ENCODE results near the gene ANKLE1.

The ANKLE1 gene

GRCh38 chr19:17332360-17332676, 50.6 kb downstream of the ANKLE1 start:
- Histone ChIP-seq H3K9me3 (ENCODE audit: low read length) (no peaks in the 10 kb centered on the region), H3K27me3 (ENCODE audit: insufficient read depth, low read length) (no peaks in the 10 kb centered on the region; the same call in 1 of the 2 replicates), H3K79me2 (ENCODE audit: insufficient read depth, low read length) (no peaks in the 10 kb centered on the region), H4K20me1 (ENCODE audit: insufficient read depth, low read length) (no peaks in the 10 kb centered on the region), H3K4me1 (ENCODE audit: insufficient read depth, low read length, severe bottlenecking) (peaks cover 23% of the 10 kb centered on the region), H3K4me2 (ENCODE audit: low read length) (no peak overlapping the region), H3K4me3 (ENCODE audit: low read depth, low read length, poor library complexity, severe bottlenecking) (no peak overlapping the region), H3K36me3 (ENCODE audit: insufficient read depth, low read length) (peaks cover 5% of the 10 kb centered on the region; the same call in 1 of the 2 replicates), H3F3A (ENCODE audit: insufficient read depth, low read length) (no peaks in the 10 kb centered on the region), H3K9ac (ENCODE audit: low read length) (no peak overlapping the region), H2AFZ (ENCODE audit: low read length) (no peak overlapping the region), H3K9me2 (ENCODE audit: low read depth, low read length) (no peaks in the 10 kb centered on the region), H3K27ac (ENCODE audit: low read depth, low read length, poor library complexity, severe bottlenecking) (no peak overlapping the region)
- no peak for TF ChIP-seq CTCF (IDR thresholded peaks at IDR 0.05; ENCODE audit: low read length)
- no peak for TF ChIP-seq EZH2 (IDR thresholded peaks at IDR 0.05; ENCODE audit: borderline replicate concordance, low read length)

- Histone ChIP-seq H3K4me3 (ENCODE audit: low read depth, low read length, poor library complexity, severe bottlenecking) (no peak overlapping the region), H3K27me3 (ENCODE audit: insufficient read depth, low read length) (no peaks in the 10 kb centered on the region; the same call in 1 of the 2 replicates), H3K9ac (ENCODE audit: low read length) (no peak overlapping the region), H3K9me2 (ENCODE audit: low read depth, low read length) (no peaks in the 10 kb centered on the region), H3F3A (ENCODE audit: insufficient read depth, low read length) (no peaks in the 10 kb centered on the region), H2AFZ (ENCODE audit: low read length) (no peak overlapping the region), H3K4me2 (ENCODE audit: low read length) (no peak overlapping the region), H3K27ac (ENCODE audit: low read depth, low read length, poor library complexity, severe bottlenecking) (no peak overlapping the region), H3K9me3 (ENCODE audit: low read length) (no peaks in the 10 kb centered on the region), H3K4me1 (ENCODE audit: insufficient read depth, low read length, severe bottlenecking) (peaks cover 21% of the 10 kb centered on the region), H4K20me1 (ENCODE audit: insufficient read depth, low read length) (no peaks in the 10 kb centered on the region), H3K79me2 (ENCODE audit: insufficient read depth, low read length) (no peaks in the 10 kb centered on the region), H3K36me3 (ENCODE audit: insufficient read depth, low read length) (peaks cover 5% of the 10 kb centered on the region; the same call in 1 of the 2 replicates)
- TF ChIP-seq EZH2 (IDR thresholded peaks at IDR 0.05; ENCODE audit: borderline replicate concordance, low read length) (no peak), CTCF (IDR thresholded peaks at IDR 0.05; ENCODE audit: low read length) (no peak)
These were observed 51.2 kb downstream of the ANKLE1 start for GRCh38 chr19:17332677-17333581.

GRCh38 chr19:17333611-17334413, 52.1 kb downstream of the ANKLE1 start:
- H3F3A ChIP-seq (ENCODE audit: insufficient read depth, low read length): no peaks in the 10 kb centered on the region
- no peaks in the 10 kb centered on the region for H3K79me2 ChIP-seq (ENCODE audit: insufficient read depth, low read length)
- no peaks in the 10 kb centered on the region; the same call in 1 of the 2 replicates for H3K27me3 ChIP-seq (ENCODE audit: insufficient read depth, low read length)
- TF ChIP-seq EZH2 (IDR thresholded peaks at IDR 0.05; ENCODE audit: borderline replicate concordance, low read length): no peak
- no peak for TF ChIP-seq CTCF (IDR thresholded peaks at IDR 0.05; ENCODE audit: low read length)
- H3K9me2 ChIP-seq (ENCODE audit: low read depth, low read length): no peaks in the 10 kb centered on the region
- peaks cover 9% of the 10 kb centered on the region for H3K36me3 ChIP-seq (ENCODE audit: insufficient read depth, low read length)
- peak overlapping the region; percentile 71 for H3K4me3 ChIP-seq (ENCODE audit: low read depth, low read length, poor library complexity, severe bottlenecking)
- H3K4me2 ChIP-seq (ENCODE audit: low read length): peak overlapping the region; percentile 74
- peaks cover 25% of the 10 kb centered on the region for H3K4me1 ChIP-seq (ENCODE audit: insufficient read depth, low read length, severe bottlenecking)
- no peak overlapping the region for H3K27ac ChIP-seq (ENCODE audit: low read depth, low read length, poor library complexity, severe bottlenecking)
- H2AFZ ChIP-seq (ENCODE audit: low read length): no peak overlapping the region
- H3K9me3 ChIP-seq (ENCODE audit: low read length): no peaks in the 10 kb centered on the region
- peak overlapping the region; percentile 73 for H3K9ac ChIP-seq (ENCODE audit: low read length)
- no peaks in the 10 kb centered on the region for H4K20me1 ChIP-seq (ENCODE audit: insufficient read depth, low read length)

All from OCI-LY1 (cell line).